ENCODE measurements around the gene STAT5B.

STAT5B gene

GRCh38 chr17:42199416-42200011 lies 76.7 kb downstream of the STAT5B start:
- Histone ChIP-seq H3K9me3 (ENCODE audit: control insufficient read depth in 1 of 2, low read length in 2 of 2) (no peaks in the 10 kb centered on the region), H3K9ac (ENCODE audit: low read depth in 1 of 2, low read length in 2 of 2) (no peak overlapping the region), H3K36me3 (ENCODE audit: control insufficient read depth in 1 of 2, insufficient read depth in 2 of 2, low read length in 2 of 2) (peaks cover 5 to 22% of the 10 kb centered on the region in 2 donors), H3K4me1 (ENCODE audit: control insufficient read depth in 1 of 2, insufficient read depth in 2 of 2, low read length in 2 of 2) (peaks cover 14 to 18% of the 10 kb centered on the region in 2 donors), H3K4me3 (ENCODE audit: low read depth in 1 of 2, low read length in 2 of 2) (no peak overlapping the region), H3K27ac (ENCODE audit: low read depth, low read length) (no peak overlapping the region), H3K27me3 (ENCODE audit: control insufficient read depth in 1 of 2, insufficient read depth in 2 of 2, low read length in 2 of 2) (no peaks in the 10 kb centered on the region)

DNA sequence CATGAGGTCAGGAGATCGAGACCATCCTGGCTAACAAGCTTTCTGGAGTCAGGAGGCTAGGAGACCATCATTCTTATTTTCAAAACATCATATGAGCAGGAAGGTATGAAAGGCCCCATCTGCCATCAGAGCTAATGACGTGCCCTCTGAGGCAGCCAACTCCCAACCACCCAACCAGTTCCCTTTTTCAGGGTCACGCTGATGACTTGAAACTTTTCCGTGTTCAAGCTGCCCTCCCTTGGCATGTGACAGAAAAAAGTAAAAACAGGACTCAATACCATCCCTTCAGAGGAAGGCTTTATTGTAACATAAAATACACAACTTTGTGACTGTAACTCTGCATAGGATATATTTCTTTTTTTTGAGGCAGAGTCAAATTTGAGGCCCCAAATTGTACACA lies 77.3 kb downstream of the STAT5B start:
- Histone ChIP-seq H3K9ac (ENCODE audit: low read depth in 1 of 2, low read length in 2 of 2) (no peak overlapping the region), H3K36me3 (ENCODE audit: control insufficient read depth in 1 of 2, insufficient read depth in 2 of 2, low read length in 2 of 2) (peaks cover under 1 to 16% of the 10 kb centered on the region in 2 donors), H3K4me1 (ENCODE audit: control insufficient read depth in 1 of 2, insufficient read depth in 2 of 2, low read length in 2 of 2) (peaks cover 14 to 21% of the 10 kb centered on the region in 2 donors), H3K4me3 (ENCODE audit: low read depth in 1 of 2, low read length in 2 of 2) (no peak overlapping the region), H3K27ac (ENCODE audit: low read depth, low read length) (no peak overlapping the region), H3K27me3 (ENCODE audit: control insufficient read depth in 1 of 2, insufficient read depth in 2 of 2, low read length in 2 of 2) (no peaks in the 10 kb centered on the region), H3K9me3 (ENCODE audit: control insufficient read depth in 1 of 2, low read length in 2 of 2) (no peaks in the 10 kb centered on the region)

DNA sequence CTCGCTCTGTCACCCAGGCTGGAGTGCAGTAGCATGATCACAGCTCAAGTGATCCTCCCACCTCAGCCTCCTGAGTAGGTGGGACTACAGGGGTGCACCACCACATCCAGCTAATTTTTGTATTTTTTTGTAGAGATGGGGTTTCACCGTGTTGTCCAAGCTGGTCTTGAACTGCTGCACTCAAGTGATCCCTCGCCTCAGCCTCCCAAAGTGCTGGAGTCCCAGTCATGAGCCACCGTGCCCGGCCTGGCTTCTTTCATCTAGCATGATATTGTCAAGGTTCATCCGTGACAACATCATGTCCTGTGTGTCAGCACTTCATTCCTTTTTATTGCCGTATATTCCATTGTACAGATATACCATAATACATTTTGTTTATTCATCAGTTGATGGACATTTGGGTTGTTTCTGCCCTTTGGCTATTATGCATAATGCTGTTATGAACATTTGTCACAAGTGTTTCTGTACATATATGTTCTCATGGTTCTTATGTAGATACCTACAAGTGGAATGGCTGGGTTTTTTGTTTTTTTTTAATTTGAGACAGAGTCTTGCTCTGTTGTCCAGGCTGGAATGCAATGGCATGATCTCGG lies 78.5 kb downstream of the STAT5B start:
- H3K9ac ChIP-seq (ENCODE audit: low read depth in 1 of 2, low read length in 2 of 2), result no peak overlapping the region
- H3K4me3 ChIP-seq (ENCODE audit: low read depth in 1 of 2, low read length in 2 of 2), result no peak overlapping the region
- H3K27me3 ChIP-seq (ENCODE audit: control insufficient read depth in 1 of 2, insufficient read depth in 2 of 2, low read length in 2 of 2), result no peaks in the 10 kb centered on the region
- H3K36me3 ChIP-seq (ENCODE audit: control insufficient read depth in 1 of 2, insufficient read depth in 2 of 2, low read length in 2 of 2), result peaks cover 0 to 15% of the 10 kb centered on the region in 2 donors
- H3K27ac ChIP-seq (ENCODE audit: low read depth, low read length), result no peak overlapping the region
- H3K4me1 ChIP-seq (ENCODE audit: control insufficient read depth in 1 of 2, insufficient read depth in 2 of 2, low read length in 2 of 2), result peaks cover 20 to 32% of the 10 kb centered on the region in 2 donors
- no peaks in the 10 kb centered on the region for H3K9me3 ChIP-seq (ENCODE audit: control insufficient read depth in 1 of 2, low read length in 2 of 2)

DNA sequence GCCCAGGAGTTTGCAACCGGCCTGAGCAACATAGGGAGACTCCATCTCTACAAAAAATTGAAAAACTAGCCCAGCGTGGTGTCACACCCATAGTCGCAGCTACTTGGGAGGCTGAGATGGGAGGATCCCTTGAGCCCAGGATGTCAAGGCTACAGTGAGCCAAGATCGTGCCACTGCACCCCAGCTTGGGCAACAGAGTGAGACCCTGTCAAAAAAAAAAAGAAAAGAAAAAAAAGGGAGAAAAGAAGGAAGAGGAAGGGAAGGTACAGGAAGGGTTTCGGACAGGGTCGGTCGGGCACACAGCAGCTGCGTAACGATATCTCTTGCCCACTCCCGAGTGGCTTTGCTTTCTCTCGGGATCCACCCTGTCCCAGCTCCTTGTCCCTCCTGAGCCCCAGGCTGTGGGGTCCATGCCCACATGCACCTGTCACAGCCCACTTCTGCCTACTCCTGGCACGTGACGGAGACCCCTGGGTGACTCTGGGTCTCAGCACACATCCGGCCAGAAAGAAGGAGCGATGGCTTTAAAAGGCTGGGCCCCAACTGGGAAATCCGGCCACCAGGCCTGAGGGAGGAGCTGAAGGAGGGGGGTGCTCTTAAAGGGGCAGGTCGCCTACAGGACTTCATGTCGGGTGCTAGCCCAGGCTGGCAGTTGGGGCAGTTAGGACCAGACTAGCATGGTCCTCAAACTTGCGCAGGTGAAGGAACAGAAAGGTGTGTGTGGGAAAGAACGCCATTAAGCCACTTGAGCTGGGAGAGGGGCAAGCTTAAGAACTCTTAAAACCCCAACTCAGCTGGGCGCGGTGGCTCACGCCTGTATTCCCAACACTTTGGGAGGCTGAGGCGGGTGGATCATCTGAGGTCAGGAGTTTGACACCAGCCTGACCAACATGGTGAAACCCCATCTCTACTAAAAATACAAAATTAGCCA lies 82.0 kb downstream of the STAT5B start, which contains the start of gene GHDC:
TSS of gene GHDC (minus strand) at position 526 of the 931 bp plus-strand sequence. CDS start 913 bp downstream, outside the sequence.
- H3K27me3 ChIP-seq (ENCODE audit: control insufficient read depth in 1 of 2, insufficient read depth in 2 of 2, low read length in 2 of 2), result no peaks in the 10 kb centered on the region
- no peaks in the 10 kb centered on the region for H3K9me3 ChIP-seq (ENCODE audit: control insufficient read depth in 1 of 2, low read length in 2 of 2)
- peak within 1 kb of the TSS; percentile 81 to 99 for H3K9ac ChIP-seq (ENCODE audit: low read depth in 1 of 2, low read length in 2 of 2)
- H3K27ac ChIP-seq (ENCODE audit: low read depth, low read length), result peak within 1 kb of the TSS; percentile 53
- H3K36me3 ChIP-seq (ENCODE audit: control insufficient read depth in 1 of 2, insufficient read depth in 2 of 2, low read length in 2 of 2), result no peaks in the 10 kb centered on the region
- peaks cover 6 to 18% of the 10 kb centered on the region in 2 donors for H3K4me1 ChIP-seq (ENCODE audit: control insufficient read depth in 1 of 2, insufficient read depth in 2 of 2, low read length in 2 of 2)
- H3K4me3 ChIP-seq (ENCODE audit: low read depth in 1 of 2, low read length in 2 of 2), result peak within 1 kb of the TSS; percentile 96 to 100

GRCh38 chr17:42193216-42193968 lies 82.8 kb downstream of the STAT5B start:
- H3K27me3 ChIP-seq (ENCODE audit: control insufficient read depth in 1 of 2, insufficient read depth in 2 of 2, low read length in 2 of 2), result no peaks in the 10 kb centered on the region
- H3K9me3 ChIP-seq (ENCODE audit: control insufficient read depth in 1 of 2, low read length in 2 of 2), result no peaks in the 10 kb centered on the region
- H3K27ac ChIP-seq (ENCODE audit: low read depth, low read length), result no peak overlapping the region
- peaks cover 6 to 18% of the 10 kb centered on the region in 2 donors for H3K4me1 ChIP-seq (ENCODE audit: control insufficient read depth in 1 of 2, insufficient read depth in 2 of 2, low read length in 2 of 2)
- peak overlapping the region; percentile 81 to 99 for H3K9ac ChIP-seq (ENCODE audit: low read depth in 1 of 2, low read length in 2 of 2)
- H3K36me3 ChIP-seq (ENCODE audit: control insufficient read depth in 1 of 2, insufficient read depth in 2 of 2, low read length in 2 of 2), result no peaks in the 10 kb centered on the region
- H3K4me3 ChIP-seq (ENCODE audit: low read depth in 1 of 2, low read length in 2 of 2), result peak overlapping the region; percentile 96 to 100

DNA sequence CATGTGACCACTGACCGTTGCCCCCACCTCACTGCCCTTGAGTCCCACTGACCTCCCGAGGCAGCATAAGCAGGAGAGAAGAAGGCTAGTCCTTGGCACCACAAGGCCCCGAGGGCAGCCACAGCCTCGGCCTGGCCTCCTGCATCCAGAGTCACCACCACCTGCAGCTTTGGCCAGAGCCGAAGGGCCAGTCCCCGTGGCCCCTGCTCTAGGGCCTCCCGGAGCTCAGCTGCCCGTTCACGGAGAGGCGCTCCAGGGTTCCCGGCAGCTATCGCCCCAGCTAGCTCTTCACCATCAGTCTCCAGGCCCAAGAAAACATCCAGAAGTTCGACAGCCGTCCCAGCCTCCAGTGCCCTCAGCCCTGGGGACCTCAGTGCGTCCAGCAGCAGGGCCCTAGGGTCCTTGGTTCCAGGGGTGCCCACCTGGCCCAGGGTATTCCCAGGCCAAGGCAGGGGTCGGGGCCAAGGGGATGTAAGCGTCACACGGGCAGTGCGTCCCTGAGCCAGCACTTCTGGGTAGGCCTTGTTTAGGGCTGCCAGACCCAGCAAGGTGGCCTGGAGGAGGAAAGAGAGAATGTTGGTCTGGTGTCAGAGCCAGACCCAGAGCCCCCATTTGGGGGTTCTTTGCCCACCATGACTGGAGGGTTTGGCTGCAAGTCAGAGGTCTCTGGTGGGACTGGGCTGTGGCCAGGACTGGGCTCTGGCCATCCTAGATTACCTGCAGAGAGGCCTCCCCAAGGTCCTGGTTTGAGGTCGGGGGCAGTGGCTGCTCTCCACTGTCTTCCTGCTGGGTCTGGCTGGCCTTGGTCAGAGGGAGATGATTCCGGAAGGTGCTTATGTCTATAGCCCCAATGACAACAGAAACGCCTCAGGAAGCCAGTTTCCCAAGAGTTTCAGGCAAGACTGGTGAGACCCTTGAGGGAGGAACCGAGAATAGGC lies 83.7 kb downstream of the STAT5B start:
- Histone ChIP-seq H3K4me1 (ENCODE audit: control insufficient read depth in 1 of 2, insufficient read depth in 2 of 2, low read length in 2 of 2) (peaks cover 6 to 18% of the 10 kb centered on the region in 2 donors), H3K9ac (ENCODE audit: low read depth in 1 of 2, low read length in 2 of 2) (no peak overlapping the region), H3K9me3 (ENCODE audit: control insufficient read depth in 1 of 2, low read length in 2 of 2) (no peaks in the 10 kb centered on the region), H3K36me3 (ENCODE audit: control insufficient read depth in 1 of 2, insufficient read depth in 2 of 2, low read length in 2 of 2) (no peaks in the 10 kb centered on the region), H3K4me3 (ENCODE audit: low read depth in 1 of 2, low read length in 2 of 2) (no peak overlapping the region), H3K27me3 (ENCODE audit: control insufficient read depth in 1 of 2, insufficient read depth in 2 of 2, low read length in 2 of 2) (no peaks in the 10 kb centered on the region), H3K27ac (ENCODE audit: low read depth, low read length) (no peak overlapping the region)

- H3K27ac ChIP-seq (ENCODE audit: low read depth, low read length), result no peak overlapping the region
- H3K27me3 ChIP-seq (ENCODE audit: control insufficient read depth in 1 of 2, insufficient read depth in 2 of 2, low read length in 2 of 2), result no peaks in the 10 kb centered on the region
- peaks cover 6 to 18% of the 10 kb centered on the region in 2 donors for H3K4me1 ChIP-seq (ENCODE audit: control insufficient read depth in 1 of 2, insufficient read depth in 2 of 2, low read length in 2 of 2)
- no peaks in the 10 kb centered on the region for H3K9me3 ChIP-seq (ENCODE audit: control insufficient read depth in 1 of 2, low read length in 2 of 2)
- H3K36me3 ChIP-seq (ENCODE audit: control insufficient read depth in 1 of 2, insufficient read depth in 2 of 2, low read length in 2 of 2), result no peaks in the 10 kb centered on the region
- H3K9ac ChIP-seq (ENCODE audit: low read depth in 1 of 2, low read length in 2 of 2), result no peak overlapping the region
- H3K4me3 ChIP-seq (ENCODE audit: low read depth in 1 of 2, low read length in 2 of 2), result no peak overlapping the region
These were observed 84.9 kb downstream of the STAT5B start for GRCh38 chr17:42191275-42191608.

GRCh38 chr17:42190491-42191274 lies 85.5 kb downstream of the STAT5B start:
- no peaks in the 10 kb centered on the region for H3K27me3 ChIP-seq (ENCODE audit: control insufficient read depth in 1 of 2, insufficient read depth in 2 of 2, low read length in 2 of 2)
- peaks cover 6 to 19% of the 10 kb centered on the region in 2 donors for H3K4me1 ChIP-seq (ENCODE audit: control insufficient read depth in 1 of 2, insufficient read depth in 2 of 2, low read length in 2 of 2)
- no peak overlapping the region for H3K27ac ChIP-seq (ENCODE audit: low read depth, low read length)
- H3K36me3 ChIP-seq (ENCODE audit: control insufficient read depth in 1 of 2, insufficient read depth in 2 of 2, low read length in 2 of 2), result no peaks in the 10 kb centered on the region
- H3K9ac ChIP-seq (ENCODE audit: low read depth in 1 of 2, low read length in 2 of 2), result no peak overlapping the region
- no peaks in the 10 kb centered on the region for H3K9me3 ChIP-seq (ENCODE audit: control insufficient read depth in 1 of 2, low read length in 2 of 2)
- H3K4me3 ChIP-seq (ENCODE audit: low read depth in 1 of 2, low read length in 2 of 2), result no peak overlapping the region

GRCh38 chr17:42189651-42189965 lies 86.6 kb downstream of the STAT5B start:
- peaks cover 15 to 27% of the 10 kb centered on the region in 2 donors for H3K4me1 ChIP-seq (ENCODE audit: control insufficient read depth in 1 of 2, insufficient read depth in 2 of 2, low read length in 2 of 2)

More at GRCh38 chr17:42189651-42189965, 86.6 kb downstream of the STAT5B start:
- no peak overlapping the region for H3K27ac ChIP-seq (ENCODE audit: low read depth, low read length)
- H3K36me3 ChIP-seq (ENCODE audit: control insufficient read depth in 1 of 2, insufficient read depth in 2 of 2, low read length in 2 of 2), result no peaks in the 10 kb centered on the region
- H3K27me3 ChIP-seq (ENCODE audit: control insufficient read depth in 1 of 2, insufficient read depth in 2 of 2, low read length in 2 of 2), result no peaks in the 10 kb centered on the region
- no peak overlapping the region for H3K9ac ChIP-seq (ENCODE audit: low read depth in 1 of 2, low read length in 2 of 2)
- no peak overlapping the region for H3K4me3 ChIP-seq (ENCODE audit: low read depth in 1 of 2, low read length in 2 of 2)
- H3K9me3 ChIP-seq (ENCODE audit: control insufficient read depth in 1 of 2, low read length in 2 of 2), result no peaks in the 10 kb centered on the region

Measured in duodenal mucosa (tissue), 2 donors.